ENCODE measurements around the gene POMZP3. TPM values are rescaled to one million over a fixed set of nuclear protein-coding genes. Genes with fewer than 3 reads are reported as not detected.
A peak's percentile ranks its signal among the peaks of the same experiment; 100 is the strongest.
"Not testable (repeated sequence)": the region's sequence is repeated elsewhere in the genome, so short reads cannot be mapped to it uniquely, and the experiment has no call there.

The POMZP3 gene
- 10 to 100 TPM in 2 of 4 donors, 1 to 10 TPM in 2; 4.9 to 16.4 (median 9.3) TPM for total RNA-seq

- TF ChIP-seq POLR2A (IDR thresholded peaks at IDR 0.05; ENCODE audit: low read depth) = peak; percentile 45
- TF ChIP-seq POLR2AphosphoS5 (IDR thresholded peaks at IDR 0.05) = peak in 1 of 2 donors; percentile 79
- intact Hi-C loops (cut with DNase I); H3K27me3 ChIP-seq; H3K9me3 ChIP-seq; DNase-seq (ENCODE audit: extremely low spot score): not testable (repeated sequence)
- Histone ChIP-seq H3K36me3 (peaks cover 0 to 17% (median 0%) of the 10 kb centered on the region in 4 donors), H3K4me3 (peak within 1 kb of the TSS; percentile 58 to 69 (median 60)), H3K27ac (replicated peaks in 1 of 4) (peak within 1 kb of the TSS; percentile 82 to 89 (median 86)), H3K4me1 (peaks cover 0 to 17% (median 7%) of the 10 kb centered on the region in 4 donors)
- no CpG with 5 or more reads among the region's 78 CpGs for WGBS
Measured at GRCh38 chr7:76626989-76627642, at the start of gene POMZP3. POMZP3 (minus strand) TSS chr7:76627279; CDS start chr7:76626064, 1,215 bp downstream.

GRCh38 chr7:76675783-76676182 is 48.7 kb upstream of the POMZP3 start:
- whole genome bisulfite sequencing = 91% methylated on average over 2 of the region's 2 CpGs
- DNase-seq (ENCODE audit: extremely low spot score); H3K4me3 ChIP-seq; intact Hi-C loops (cut with DNase I); H3K4me1 ChIP-seq; H3K27me3 ChIP-seq; H3K36me3 ChIP-seq; H3K9me3 ChIP-seq; H3K27ac ChIP-seq (replicated peaks in 1 of 4): not testable (repeated sequence)

- H3K27me3 ChIP-seq; H3K36me3 ChIP-seq; H3K27ac ChIP-seq (replicated peaks in 1 of 4); DNase-seq (ENCODE audit: extremely low spot score); H3K4me3 ChIP-seq; H3K4me1 ChIP-seq; H3K9me3 ChIP-seq; intact Hi-C loops (cut with DNase I): not testable (repeated sequence)
- 91% methylated on average over 5 of the region's 5 CpGs for WGBS
Measured at GRCh38 chr7:76673346-76673745, 46.3 kb upstream of the POMZP3 start.

GRCh38 chr7:76659212-76659611 is 32.1 kb upstream of the POMZP3 start:
- DNase-seq (ENCODE audit: extremely low spot score); H3K4me3 ChIP-seq; H3K27me3 ChIP-seq; H3K4me1 ChIP-seq; H3K9me3 ChIP-seq; intact Hi-C loops (cut with DNase I); H3K27ac ChIP-seq (replicated peaks in 1 of 4); H3K36me3 ChIP-seq: not testable (repeated sequence)

- intact Hi-C loops (cut with DNase I); H3K27ac ChIP-seq (replicated peaks in 1 of 4); H3K4me3 ChIP-seq; H3K36me3 ChIP-seq; H3K27me3 ChIP-seq; H3K9me3 ChIP-seq; H3K4me1 ChIP-seq; DNase-seq (ENCODE audit: extremely low spot score): not testable (repeated sequence)
- WGBS = 63% methylated on average over 2 of the region's 2 CpGs
Measured at GRCh38 chr7:76656425-76656824, 29.3 kb upstream of the POMZP3 start.

- no CpG with 5 or more reads among the region's 5 CpGs for WGBS
- intact Hi-C loops (cut with DNase I); H3K4me1 ChIP-seq; DNase-seq (ENCODE audit: extremely low spot score); H3K36me3 ChIP-seq; H3K9me3 ChIP-seq; H3K4me3 ChIP-seq; H3K27ac ChIP-seq (replicated peaks in 1 of 4); H3K27me3 ChIP-seq: not testable (repeated sequence)
Measured at GRCh38 chr7:76642620-76643019, 15.5 kb upstream of the POMZP3 start.

- H3K4me1 ChIP-seq; H3K9me3 ChIP-seq; H3K4me3 ChIP-seq; H3K27me3 ChIP-seq; H3K27ac ChIP-seq (replicated peaks in 1 of 4); H3K36me3 ChIP-seq; DNase-seq (ENCODE audit: extremely low spot score); intact Hi-C loops (cut with DNase I): not testable (repeated sequence)
- WGBS = 31% methylated on average over 6 of the region's 7 CpGs
- TF ChIP-seq CTCF (IDR thresholded peaks at IDR 0.05) = peak in 2 of 3 experiments; percentile 37 to 39
Measured at GRCh38 chr7:76637061-76637691, 10.1 kb upstream of the POMZP3 start.

GRCh38 chr7:76626581-76626980 is 498 bp downstream of the POMZP3 start:
- intact Hi-C loops (cut with DNase I); H3K9me3 ChIP-seq; DNase-seq (ENCODE audit: extremely low spot score); H3K27me3 ChIP-seq: not testable (repeated sequence)
- Histone ChIP-seq H3K4me3 (peak overlapping the region; percentile 58 to 69 (median 60)), H3K4me1 (peaks cover 0 to 17% (median 7%) of the 10 kb centered on the region in 4 donors), H3K27ac (replicated peaks in 1 of 4) (peak overlapping the region; percentile 82 to 89 (median 86)), H3K36me3 (peaks cover 0 to 18% (median under 1%) of the 10 kb centered on the region in 4 donors)
- 0% methylated on average over 14 of the region's 34 CpGs for WGBS

- H3K36me3 ChIP-seq = peaks cover 0 to 48% (median 5%) of the 10 kb centered on the region in 4 donors
- H3K4me1 ChIP-seq; H3K27me3 ChIP-seq; H3K27ac ChIP-seq (replicated peaks in 1 of 4); H3K4me3 ChIP-seq; DNase-seq (ENCODE audit: extremely low spot score); intact Hi-C loops (cut with DNase I); H3K9me3 ChIP-seq: not testable (repeated sequence)
- 55% methylated on average over 4 of the region's 13 CpGs for WGBS
Measured at GRCh38 chr7:76619439-76620190, 7.5 kb downstream of the POMZP3 start.

GRCh38 chr7:76613783-76614182 is 13.3 kb downstream of the POMZP3 start:
- H3K4me1 ChIP-seq; intact Hi-C loops (cut with DNase I); H3K9me3 ChIP-seq; H3K27me3 ChIP-seq; H3K4me3 ChIP-seq; DNase-seq (ENCODE audit: extremely low spot score): not testable (repeated sequence)
- Histone ChIP-seq H3K36me3 (peaks cover 0 to 32% (median 2%) of the 10 kb centered on the region in 4 donors), H3K27ac (replicated peaks in 1 of 4) (peak overlapping the region in 1 of 4 donors; percentile 66)
- no CpG with 5 or more reads among the region's 3 CpGs for WGBS

GRCh38 chr7:76612232-76612631 is 14.8 kb downstream of the POMZP3 start:
- H3K27ac ChIP-seq (replicated peaks in 1 of 4); intact Hi-C loops (cut with DNase I); H3K4me3 ChIP-seq; DNase-seq (ENCODE audit: extremely low spot score); H3K4me1 ChIP-seq; H3K9me3 ChIP-seq; H3K27me3 ChIP-seq: not testable (repeated sequence)
- WGBS = no CpG with 5 or more reads among the region's 3 CpGs
- peaks cover 0 to 33% (median 2%) of the 10 kb centered on the region in 4 donors for H3K36me3 ChIP-seq

All from esophagus muscularis mucosa (tissue), 4 donors.